HTR-8/SVneo (cell line): ENCODE results near the gene NIPA2.
A peak's percentile ranks its signal among the peaks of the same experiment; 100 is the strongest.

ENCODE experiments used
- DNase-seq: peaks from one replicate; pipeline ENCODE4 v3.0.0; 2011; ENCODE audit warnings: low spot score, mixed read lengths; ENCODE audit not compliant: insufficient read length
- FAIRE-seq: peaks from 2 replicates; lab custom pipeline; 2011; peaks lifted over from hg19 to GRCh38; lab: Jason Lieb, UNC

NIPA2 gene

DNA sequence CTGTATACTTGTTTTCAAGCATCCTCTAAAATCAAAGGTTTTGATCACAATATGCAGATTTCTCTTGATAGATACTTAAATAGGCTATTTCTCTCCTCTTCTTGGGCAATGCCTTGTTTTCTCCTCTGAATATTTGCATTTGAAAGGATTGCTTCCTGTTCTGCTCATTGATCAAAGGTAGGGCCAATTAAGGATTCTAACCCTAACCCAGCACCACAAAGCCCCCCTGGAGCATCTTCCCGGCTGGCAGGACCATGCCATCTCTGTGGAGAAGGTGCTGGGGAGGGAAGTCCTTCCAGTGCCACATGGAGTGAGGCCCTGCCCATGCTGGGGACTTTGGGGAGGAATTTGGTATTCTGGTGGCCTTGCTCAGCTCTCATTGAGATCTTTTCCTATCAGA is 11.3 kb upstream of the NIPA2 start:
- FAIRE-seq (no peak), DNase-seq (no peak)

DNA sequence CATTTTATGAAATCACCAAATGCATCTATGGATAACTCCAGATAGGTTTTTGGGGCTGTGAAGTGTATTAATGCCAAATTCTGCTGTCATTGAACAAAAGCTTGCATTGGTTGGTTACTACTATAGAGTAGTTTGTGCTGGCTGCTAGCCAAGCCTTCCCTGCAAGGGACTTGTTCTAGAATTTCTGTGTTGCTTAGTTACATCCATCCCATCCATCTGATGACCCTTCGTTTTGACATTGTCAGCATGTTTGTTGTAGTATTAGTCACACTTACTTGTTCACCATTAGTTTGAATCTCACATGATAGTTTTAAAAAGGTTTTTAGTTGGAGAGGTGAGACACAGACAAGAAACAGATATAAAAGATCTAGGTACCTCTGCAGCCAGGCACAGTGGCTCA is 7.0 kb upstream of the NIPA2 start:
- FAIRE-seq (no peak), DNase-seq (no peak)

DNA sequence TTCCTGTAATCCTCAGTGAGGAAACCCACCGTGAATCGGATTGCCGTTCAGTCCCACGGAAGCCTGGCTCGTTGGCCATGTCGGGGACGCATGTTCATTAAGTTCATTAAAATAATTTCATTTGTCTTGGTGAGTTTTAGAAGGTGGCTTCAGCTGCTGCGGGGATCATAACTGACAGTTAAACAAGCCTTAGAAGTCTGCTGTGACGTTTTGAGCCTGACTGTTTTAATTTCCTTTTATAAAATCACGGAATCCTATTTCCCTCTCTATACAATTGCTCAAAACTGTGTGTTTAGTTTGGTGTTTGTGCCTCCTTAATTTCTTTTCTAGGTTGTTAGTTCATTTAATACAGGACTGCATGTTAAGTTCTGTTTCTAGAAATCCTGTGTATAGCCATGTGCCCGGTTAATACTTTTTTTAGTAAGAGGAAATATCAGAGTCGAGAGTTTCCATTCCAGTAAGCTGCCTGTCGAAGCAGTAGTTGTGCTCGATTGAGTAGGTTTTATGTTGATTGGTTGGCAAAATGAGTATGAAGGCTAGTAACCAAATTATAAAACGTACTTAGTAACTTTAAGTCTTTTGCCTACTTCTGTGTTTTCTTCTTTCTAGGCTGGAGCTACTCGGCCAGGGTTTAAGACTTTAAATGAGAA is 705 bp downstream of the NIPA2 start:
- FAIRE-seq: no peak

DNA sequence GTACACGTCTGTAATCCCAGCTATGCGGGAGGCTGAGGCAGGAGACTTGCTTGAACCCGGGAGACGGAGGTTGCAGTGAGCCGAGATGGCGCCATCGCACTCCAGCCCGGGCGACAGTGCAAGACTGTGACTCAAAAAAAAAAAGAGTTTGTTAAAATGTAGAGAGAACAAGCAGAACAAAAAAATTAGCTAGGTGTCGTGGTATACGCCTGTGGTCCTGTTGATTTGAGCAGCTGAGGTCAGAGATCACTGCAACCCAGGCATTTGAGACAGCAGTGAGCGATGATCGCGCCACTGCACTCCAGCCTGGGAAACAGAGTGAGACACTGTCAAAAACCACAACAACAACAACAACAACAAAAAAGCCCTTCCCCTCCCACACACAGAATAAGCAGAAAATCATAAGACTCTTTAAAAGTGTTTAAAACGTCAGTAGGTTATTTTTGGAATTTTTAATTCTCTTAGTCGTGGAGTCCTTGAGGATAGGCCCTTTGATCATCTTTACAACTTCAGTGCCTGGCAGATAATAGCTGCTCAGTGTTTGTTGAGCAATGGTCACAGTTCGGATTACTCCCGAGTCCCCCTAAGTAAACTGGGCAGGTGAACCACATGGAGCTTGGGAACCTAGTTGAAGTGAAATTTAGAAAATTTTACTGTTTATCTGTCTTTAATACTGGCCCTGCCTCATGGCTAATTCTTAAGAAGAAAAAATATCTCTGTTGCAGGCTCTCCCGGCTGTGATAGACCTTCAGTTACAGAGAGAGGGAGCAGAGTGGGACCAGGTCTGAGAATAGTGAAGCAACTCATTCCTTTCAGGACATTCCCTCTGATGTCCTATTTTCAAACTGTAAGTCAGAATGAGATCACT is 6.2 kb downstream of the NIPA2 start:
- no peak for FAIRE-seq

More for the DNA sequence above, 705 bp downstream of the NIPA2 start:
- DNase-seq: no peak

DNA sequence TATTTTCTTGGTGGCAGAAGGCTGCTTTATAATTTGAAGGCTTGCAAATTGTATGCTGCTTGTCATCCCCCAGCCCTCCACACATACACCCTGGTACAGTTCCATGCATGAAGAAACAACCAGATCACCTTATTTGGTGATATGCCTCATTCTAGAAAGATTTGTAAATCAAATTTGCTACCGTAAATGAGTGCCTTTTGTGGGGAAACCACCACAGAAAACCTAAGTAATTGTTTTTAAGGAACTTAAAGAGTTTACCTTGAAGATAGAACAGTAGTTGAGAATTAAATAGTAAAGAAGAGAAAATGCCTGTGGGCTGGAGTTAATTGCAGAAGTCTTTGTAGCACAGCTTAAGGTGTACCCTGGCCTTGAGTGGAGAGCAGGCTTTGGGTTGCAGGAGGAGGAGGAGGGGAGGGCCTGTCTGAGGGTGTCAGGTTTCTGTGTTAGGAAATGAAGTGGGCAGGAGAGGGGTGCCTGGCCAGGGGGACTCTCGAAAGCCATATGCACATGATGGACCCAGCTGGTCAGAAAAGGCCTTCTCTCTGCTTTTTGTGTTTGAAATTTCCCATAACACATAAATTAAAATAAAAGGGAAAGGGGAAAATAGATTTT is 6.9 kb downstream of the NIPA2 start:
- FAIRE-seq (no peak), DNase-seq (no peak)

More for the DNA sequence above, 6.2 kb downstream of the NIPA2 start:
- no peak for DNase-seq

- DNase-seq (no peak), FAIRE-seq (no peak)
Observed at GRCh38 chr15:22846073-22846472, 7.6 kb downstream of the NIPA2 start.

DNA sequence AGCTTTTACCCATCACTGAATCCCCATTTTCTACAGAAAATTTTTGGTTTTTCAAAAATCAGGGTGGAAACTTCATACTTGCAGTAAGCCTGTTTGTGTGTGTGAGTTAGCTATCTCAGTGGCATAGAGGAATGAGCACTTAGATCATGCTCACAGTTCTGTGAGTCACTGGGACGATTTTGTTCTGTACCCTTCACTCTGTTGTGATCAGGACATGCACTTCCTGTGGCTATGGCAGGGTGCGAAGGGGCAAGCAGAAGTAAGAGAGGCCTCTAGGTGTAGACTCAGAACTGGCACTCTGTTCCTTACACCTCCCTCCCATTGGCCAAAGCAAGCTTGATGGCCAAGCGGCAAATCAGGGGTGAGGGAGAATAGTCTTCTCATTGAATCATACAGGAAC is 11.6 kb downstream of the NIPA2 start:
- FAIRE-seq (no peak), DNase-seq (no peak)

GRCh38 chr15:22851513-22851912 is 13.0 kb downstream of the NIPA2 start:
- FAIRE-seq: no peak

GRCh38 chr15:22855791-22856190 is 17.3 kb downstream of the NIPA2 start:
- DNase-seq (no peak), FAIRE-seq (no peak)

More at GRCh38 chr15:22851513-22851912, 13.0 kb downstream of the NIPA2 start:
- DNase-seq: no peak

DNA sequence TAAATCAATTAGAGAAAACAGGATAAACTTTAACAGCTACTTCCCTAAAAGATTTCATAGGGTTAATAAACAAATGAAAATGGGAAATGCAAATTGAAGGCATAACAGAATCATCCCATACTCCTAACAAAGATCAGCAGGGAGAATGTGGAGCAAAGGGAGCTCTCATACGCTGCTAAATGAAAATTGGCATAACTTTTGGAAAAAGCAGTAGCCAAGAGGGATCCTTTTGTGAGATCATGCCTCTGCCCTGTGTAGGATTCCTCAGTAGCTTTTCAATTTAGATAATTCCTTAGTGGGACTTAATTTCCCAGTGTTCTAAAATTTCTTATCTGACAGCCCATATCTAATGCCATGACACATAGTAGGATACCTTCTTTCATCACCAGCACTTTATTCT is 18.2 kb downstream of the NIPA2 start:
- DNase-seq (no peak), FAIRE-seq (no peak)

DNA sequence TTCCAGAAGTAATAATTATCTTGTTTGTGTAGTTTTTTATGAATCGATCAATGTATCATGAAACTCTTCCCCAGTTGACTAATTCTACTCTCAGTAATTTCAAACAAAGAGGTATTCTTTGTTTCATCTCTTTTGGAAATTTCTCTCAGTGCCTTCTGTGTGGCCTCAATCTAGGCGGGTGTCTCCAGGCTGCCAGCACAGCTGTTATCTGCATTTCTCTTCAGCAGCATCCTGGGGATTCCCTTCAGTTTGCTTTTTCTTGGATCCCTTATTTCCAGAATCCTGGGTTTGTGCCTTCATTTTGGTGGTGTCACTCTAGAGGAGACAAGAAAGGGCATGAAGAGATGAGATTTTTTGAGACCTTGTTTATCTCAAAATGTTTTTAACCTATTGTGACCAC is 22.7 kb downstream of the NIPA2 start:
- DNase-seq (no peak), FAIRE-seq (no peak)

GRCh38 chr15:22863356-22863755 is 24.9 kb downstream of the NIPA2 start:
- DNase-seq: no peak
- FAIRE-seq: no peak

DNA sequence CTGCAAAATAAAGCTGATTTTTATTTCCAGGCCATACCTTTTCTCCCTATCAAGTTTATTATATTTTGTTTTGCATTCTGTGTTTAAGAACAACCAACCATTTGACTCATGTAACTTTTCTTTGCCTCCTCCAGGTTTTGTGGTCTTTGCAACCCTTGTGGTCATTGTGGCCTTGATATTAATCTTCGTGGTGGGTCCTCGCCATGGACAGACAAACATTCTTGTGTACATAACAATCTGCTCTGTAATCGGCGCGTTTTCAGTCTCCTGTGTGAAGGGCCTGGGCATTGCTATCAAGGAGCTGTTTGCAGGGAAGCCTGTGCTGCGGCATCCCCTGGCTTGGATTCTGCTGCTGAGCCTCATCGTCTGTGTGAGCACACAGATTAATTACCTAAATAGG is 27.6 kb downstream of the NIPA2 start:
- FAIRE-seq (no peak), DNase-seq (no peak)

- FAIRE-seq: no peak
- no peak for DNase-seq
Observed at GRCh38 chr15:22867886-22868285, 29.4 kb downstream of the NIPA2 start.

DNA sequence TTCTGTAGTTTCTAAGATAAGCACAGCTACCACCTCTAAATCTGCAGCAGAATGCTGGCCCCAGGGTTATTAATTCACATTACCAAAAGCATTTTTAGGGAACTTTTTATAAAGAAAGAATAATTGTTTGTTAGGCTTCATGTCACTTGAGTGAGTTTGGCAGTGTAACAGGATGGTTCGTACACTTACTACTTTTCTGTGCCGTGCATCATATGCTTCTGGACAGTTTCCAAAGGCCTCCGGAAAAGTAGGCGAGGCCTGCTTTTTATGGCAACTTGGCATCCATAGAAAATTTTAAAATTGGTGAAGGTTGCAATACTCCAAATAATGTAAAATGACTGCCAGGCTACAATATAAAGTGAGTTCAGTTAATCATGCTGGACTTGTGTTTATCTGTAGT is 30.0 kb downstream of the NIPA2 start:
- DNase-seq (no peak), FAIRE-seq (no peak)

DNA sequence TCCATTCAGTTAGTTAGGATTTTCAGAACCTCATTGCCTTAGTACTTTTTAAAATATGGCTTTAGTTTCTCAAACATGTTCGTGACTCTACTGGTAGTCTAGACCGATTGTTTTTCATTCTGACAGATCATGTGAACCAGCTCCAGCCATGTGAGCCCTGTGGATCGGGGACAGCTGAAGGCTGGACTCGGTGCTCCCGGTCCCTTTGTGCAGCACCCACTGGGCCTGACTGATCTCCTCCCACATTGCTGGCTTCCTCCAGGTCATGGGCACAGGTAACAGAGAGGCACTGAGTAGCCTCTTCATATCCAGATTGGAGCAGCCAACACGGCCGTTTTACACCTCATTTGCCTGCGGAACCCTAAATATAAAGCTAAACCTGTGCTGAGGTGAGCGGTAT is 30.5 kb downstream of the NIPA2 start:
- DNase-seq: no peak
- no peak for FAIRE-seq

DNA sequence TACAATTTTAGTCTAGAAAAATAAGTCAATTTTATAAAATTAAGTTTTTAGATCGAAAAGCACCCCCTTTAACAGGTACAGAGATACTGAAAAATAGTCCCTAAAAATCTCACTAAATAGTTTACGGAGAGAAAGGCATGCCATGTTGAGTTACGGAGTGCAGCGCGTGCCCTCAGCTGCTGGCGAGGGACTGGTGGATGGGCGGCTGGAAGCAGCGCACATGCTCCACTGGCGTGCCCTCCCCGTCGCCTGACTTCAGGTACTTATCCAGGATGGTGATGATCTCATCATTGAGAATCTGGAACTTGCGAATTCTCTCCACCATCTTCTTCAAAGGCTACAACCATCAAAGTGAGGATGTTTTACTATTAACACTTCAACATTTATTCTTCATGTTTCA is 31.4 kb downstream of the NIPA2 start:
- no peak for FAIRE-seq
- DNase-seq: no peak

DNA sequence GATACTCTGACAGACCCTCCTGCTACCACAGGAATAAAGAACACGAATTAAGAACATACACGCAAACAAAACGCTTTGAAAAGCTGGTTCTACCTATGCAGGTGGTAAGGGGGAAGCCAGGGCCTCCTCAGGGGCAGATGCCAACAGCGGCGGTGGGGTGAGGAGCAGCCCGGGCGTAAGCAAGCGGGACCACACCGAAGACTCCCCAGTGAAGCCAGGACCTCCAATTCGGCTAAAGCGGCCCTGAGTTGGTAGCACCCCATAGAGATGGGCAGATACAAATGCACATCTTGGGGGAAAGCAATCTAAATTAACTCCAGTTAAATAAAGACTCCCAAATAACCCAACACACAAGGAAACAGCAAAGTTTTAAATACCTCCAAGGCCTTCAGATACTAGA is 32.4 kb downstream of the NIPA2 start:
- no peak for DNase-seq
- FAIRE-seq: no peak

DNA sequence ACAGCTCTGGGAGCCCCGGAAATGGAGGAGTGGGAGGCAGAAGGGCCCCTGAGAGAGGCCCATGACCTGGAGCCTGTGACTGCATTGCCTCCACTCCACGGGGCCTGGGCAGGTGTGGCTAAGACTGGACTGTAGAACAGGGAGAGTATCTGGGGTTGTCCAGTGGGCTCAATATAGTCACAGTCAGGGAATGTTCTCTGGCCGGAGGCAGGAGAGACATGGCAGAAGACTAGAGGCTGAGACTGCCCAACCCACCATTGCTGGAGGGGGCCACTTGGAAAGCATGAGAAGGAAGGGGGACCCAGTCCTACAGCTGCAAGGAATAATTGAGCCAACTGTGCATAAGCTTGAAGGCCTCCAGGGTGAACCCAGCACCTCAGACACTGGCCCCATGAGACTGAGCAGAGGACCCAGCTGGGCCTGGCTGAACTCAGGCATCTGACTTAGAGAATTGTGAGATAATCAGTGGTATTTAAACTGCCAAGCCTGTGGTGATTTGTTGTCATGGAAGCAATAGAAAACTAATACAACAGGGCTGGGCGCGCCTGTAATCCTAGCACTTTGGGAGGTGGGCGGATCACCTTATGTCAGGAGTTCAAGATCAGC is 33.1 kb downstream of the NIPA2 start:
- FAIRE-seq (no peak), DNase-seq (no peak)

- DNase-seq: peak; percentile 30
- no peak for FAIRE-seq
Observed at GRCh38 chr15:22872936-22873701, 34.7 kb downstream of the NIPA2 start.
